ENCODE data around the gene SDK2. TPM values are rescaled to one million over a fixed set of nuclear protein-coding genes. Genes with fewer than 3 reads are reported as not detected.

The SDK2 gene
- total RNA-seq, 1 donor from 2014 or later = 1.4 TPM

DNA sequence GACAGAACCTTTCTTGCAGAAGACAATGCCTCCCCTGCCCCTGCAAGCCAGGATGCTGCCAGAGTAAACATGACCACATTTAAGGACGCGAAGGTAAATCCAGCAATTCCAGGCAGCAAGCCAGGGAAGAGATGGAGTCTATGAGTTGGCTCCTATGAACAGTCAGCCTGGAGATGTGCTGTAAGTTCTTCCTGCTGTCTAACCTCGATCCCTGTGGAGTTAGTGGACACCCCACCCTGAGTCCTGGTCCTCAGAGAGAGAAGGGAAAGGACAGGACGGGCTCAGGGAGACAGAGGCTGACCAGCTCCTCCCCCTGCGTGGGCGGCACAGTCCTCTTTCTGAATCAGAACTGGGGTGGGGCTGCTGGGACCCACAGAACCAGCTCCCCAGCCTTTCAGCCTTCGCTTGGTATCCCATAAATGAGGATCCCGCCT is 357.4 kb downstream of the SDK2 start:
- DNase-seq = no peak
- H3K36me3 ChIP-seq = peaks cover 35% of the 10 kb centered on the region
- H3K27ac ChIP-seq = no peak overlapping the region
- intact Hi-C loops (cut with DNase I) = no loop called here
- H3K9me3 ChIP-seq = no peaks in the 10 kb centered on the region
- no peaks in the 10 kb centered on the region for H3K27me3 ChIP-seq (ENCODE audit: low read depth)
- H3K4me1 ChIP-seq = peaks cover 54% of the 10 kb centered on the region
- TF ChIP-seq, protein P1, sequence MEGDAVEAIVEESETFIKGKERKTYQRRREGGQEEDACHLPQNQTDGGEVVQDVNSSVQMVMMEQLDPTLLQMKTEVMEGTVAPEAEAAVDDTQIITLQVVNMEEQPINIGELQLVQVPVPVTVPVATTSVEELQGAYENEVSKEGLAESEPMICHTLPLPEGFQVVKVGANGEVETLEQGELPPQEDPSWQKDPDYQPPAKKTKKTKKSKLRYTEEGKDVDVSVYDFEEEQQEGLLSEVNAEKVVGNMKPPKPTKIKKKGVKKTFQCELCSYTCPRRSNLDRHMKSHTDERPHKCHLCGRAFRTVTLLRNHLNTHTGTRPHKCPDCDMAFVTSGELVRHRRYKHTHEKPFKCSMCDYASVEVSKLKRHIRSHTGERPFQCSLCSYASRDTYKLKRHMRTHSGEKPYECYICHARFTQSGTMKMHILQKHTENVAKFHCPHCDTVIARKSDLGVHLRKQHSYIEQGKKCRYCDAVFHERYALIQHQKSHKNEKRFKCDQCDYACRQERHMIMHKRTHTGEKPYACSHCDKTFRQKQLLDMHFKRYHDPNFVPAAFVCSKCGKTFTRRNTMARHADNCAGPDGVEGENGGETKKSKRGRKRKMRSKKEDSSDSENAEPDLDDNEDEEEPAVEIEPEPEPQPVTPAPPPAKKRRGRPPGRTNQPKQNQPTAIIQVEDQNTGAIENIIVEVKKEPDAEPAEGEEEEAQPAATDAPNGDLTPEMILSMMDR (IDR thresholded peaks at IDR 0.05) = no peak
- H3K4me3 ChIP-seq = no peak overlapping the region
- ATAC-seq = no peak

DNA sequence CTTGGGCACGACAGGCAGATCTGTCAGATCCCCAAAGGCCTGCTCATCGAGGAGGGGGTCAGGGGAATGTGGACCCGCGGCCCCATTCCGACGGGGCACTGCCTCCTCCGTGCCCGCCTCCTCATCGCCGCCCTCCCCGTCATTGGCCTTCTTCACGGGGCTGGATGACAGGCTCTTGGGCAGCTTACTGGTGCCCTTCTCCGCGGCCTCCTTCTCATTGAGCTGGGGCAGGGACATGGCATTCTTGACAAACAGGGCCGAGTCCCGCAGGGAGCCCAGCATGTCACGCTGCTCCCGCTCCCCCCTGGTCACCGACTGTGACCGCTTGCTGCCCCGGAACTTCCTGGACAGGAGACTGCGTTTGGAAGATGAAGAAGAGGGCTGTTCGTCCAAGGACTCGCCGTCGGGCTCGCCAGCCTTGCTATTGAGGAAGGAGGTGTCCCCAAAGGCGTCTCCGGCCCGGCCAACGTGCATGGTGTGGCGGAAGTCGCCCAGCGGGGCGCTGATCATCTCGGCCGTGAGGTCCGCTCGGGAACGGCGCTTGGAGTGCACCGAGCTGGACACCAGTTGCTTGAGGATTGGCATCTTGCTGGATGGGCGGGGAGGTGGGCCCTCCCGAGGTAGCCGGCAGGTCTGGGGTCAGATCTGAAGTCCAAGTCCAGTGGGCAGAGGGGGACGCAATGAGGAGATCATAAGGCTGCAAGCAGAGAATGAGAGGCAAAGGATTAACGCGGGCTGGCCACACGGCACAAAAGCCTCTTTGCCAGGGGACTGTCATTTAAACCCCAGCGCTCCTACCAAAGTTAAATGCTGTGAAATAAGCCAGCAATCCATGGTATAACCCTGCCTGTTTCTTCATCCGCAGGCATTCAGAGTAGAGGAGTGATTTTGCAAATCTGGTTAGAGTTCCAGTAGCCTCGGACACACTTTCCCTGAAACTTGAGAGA is 358.1 kb downstream of the SDK2 start:
- no peaks in the 10 kb centered on the region for H3K9me3 ChIP-seq
- H3K27ac ChIP-seq = no peak overlapping the region
- H3K36me3 ChIP-seq = peaks cover 35% of the 10 kb centered on the region
- H3K4me3 ChIP-seq = no peak overlapping the region
- no peak for DNase-seq
- intact Hi-C loops (cut with DNase I) = no loop called here
- no peaks in the 10 kb centered on the region for H3K27me3 ChIP-seq (ENCODE audit: low read depth)
- TF ChIP-seq, protein P1 (IDR thresholded peaks at IDR 0.05) = no peak
- H3K4me1 ChIP-seq = peaks cover 47% of the 10 kb centered on the region
- no peak for ATAC-seq

DNA sequence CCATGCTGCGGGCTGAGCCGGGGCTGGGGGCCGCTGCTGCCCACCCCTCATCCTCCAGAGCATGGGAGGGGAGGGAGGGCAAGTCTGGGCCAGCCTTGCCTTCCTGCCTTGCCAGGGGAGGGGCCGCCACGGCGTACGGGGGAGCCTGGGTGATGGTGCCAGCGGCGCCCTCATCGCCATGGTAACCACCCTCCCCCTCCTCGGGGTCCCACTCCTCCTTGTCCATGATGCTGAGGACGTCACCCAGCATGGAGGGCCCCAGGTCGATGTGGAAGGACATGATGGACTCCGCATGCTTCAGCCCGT is 358.7 kb downstream of the SDK2 start:
- ATAC-seq = no peak
- peaks cover 40% of the 10 kb centered on the region for H3K4me1 ChIP-seq
- intact Hi-C loops (cut with DNase I) = no loop called here
- H3K27ac ChIP-seq = no peak overlapping the region
- H3K4me3 ChIP-seq = no peak overlapping the region
- TF ChIP-seq, protein P1 (IDR thresholded peaks at IDR 0.05) = no peak
- H3K36me3 ChIP-seq = peaks cover 35% of the 10 kb centered on the region
- no peaks in the 10 kb centered on the region for H3K27me3 ChIP-seq (ENCODE audit: low read depth)
- H3K9me3 ChIP-seq = no peaks in the 10 kb centered on the region
- DNase-seq = no peak

DNA sequence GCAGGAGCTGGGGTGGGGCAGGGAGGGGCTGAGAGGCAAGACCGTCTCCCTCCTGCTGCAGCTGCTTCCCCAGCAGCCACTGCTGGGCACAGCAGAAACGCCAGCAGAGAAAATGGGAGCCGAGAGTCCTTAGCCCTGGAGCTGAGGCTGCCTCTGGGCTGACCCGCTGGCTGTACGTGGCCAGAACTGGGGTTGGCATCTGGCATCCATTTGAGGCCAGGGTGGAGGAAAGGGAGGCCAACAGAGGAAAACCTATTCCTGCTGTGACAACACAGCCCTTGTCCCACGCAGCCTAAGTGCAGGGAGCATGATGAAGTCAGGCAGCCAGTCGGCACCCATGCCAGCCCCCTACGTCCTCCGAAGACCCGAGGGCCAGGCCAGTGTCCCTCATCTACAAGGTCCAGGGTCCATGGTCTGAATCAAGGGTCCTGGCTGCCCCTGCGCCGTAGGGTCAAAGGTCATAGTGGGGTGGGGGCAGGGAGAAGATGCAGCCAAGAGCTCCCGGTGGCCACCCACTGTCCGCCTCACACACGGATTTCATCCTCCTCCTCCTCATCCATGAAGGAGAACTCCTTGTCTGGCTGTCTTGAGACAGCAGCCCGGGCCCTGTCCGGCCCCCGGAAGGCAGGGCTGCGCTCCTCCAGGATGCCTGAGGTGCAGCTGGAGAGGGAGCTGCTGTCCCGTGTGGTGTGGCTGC is 359.2 kb downstream of the SDK2 start:
- TF ChIP-seq, protein P1 (IDR thresholded peaks at IDR 0.05) = no peak
- no peak for DNase-seq
- Histone ChIP-seq H3K36me3 (peaks cover 35% of the 10 kb centered on the region), H3K4me3 (no peak overlapping the region), H3K27me3 (ENCODE audit: low read depth) (no peaks in the 10 kb centered on the region), H3K27ac (no peak overlapping the region), H3K9me3 (no peaks in the 10 kb centered on the region), H3K4me1 (peaks cover 35% of the 10 kb centered on the region)
- ATAC-seq = no peak
- intact Hi-C loops (cut with DNase I) = no loop called here
